NCI-H524 treated with DMSO at 0.1 percent for 48 hours (cell line): ENCODE data around the gene IFNL4.
"Not testable (repeated sequence)": the region's sequence is repeated elsewhere in the genome, so short reads cannot be mapped to it uniquely, and the experiment has no call there.

ENCODE experiments used
- DNase-seq: peaks from one replicate; lab custom pipeline; 2025; lab: John Stamatoyannopoulos, UW

The IFNL4 gene

GRCh38 chr19:39254531-39255345 is 6.1 kb upstream of the IFNL4 start:
- no peak for DNase-seq

GRCh38 chr19:39253374-39254149 is 4.9 kb upstream of the IFNL4 start:
- no peak for DNase-seq

GRCh38 chr19:39252458-39252857 is 3.8 kb upstream of the IFNL4 start:
- no peak for DNase-seq

GRCh38 chr19:39251846-39252245 is 3.2 kb upstream of the IFNL4 start:
- DNase-seq: no peak

GRCh38 chr19:39251081-39251480 is 2.4 kb upstream of the IFNL4 start:
- no peak for DNase-seq

GRCh38 chr19:39247701-39248664 is 673 bp downstream of the IFNL4 start:
- DNase-seq: no peak

GRCh38 chr19:39246951-39247669 is 1.5 kb downstream of the IFNL4 start:
- DNase-seq: peak; percentile 18

GRCh38 chr19:39245166-39245565 is 3.5 kb downstream of the IFNL4 start:
- DNase-seq: not testable (repeated sequence)

- not testable (repeated sequence) for DNase-seq
Measured at GRCh38 chr19:39244410-39245100, 4.1 kb downstream of the IFNL4 start, which contains the start of gene IFNL3. TSS of gene IFNL3 (minus strand) at chr19:39245006. CDS start at chr19:39244967, 39 bp downstream.

- DNase-seq: not testable (repeated sequence)
Measured at GRCh38 chr19:39243741-39244140, 4.9 kb downstream of the IFNL4 start.

GRCh38 chr19:39240421-39240820 is 8.2 kb downstream of the IFNL4 start:
- no peak for DNase-seq

GRCh38 chr19:39238944-39239343 is 9.7 kb downstream of the IFNL4 start:
- no peak for DNase-seq

- no peak for DNase-seq
Measured at GRCh38 chr19:39238209-39238608, 10.4 kb downstream of the IFNL4 start.

GRCh38 chr19:39237200-39238184 is 11.2 kb downstream of the IFNL4 start:
- DNase-seq: no peak

GRCh38 chr19:39236527-39236926 is 12.1 kb downstream of the IFNL4 start:
- no peak for DNase-seq

GRCh38 chr19:39232708-39233107 is 15.9 kb downstream of the IFNL4 start:
- DNase-seq: no peak

GRCh38 chr19:39230096-39230764 is 18.4 kb downstream of the IFNL4 start:
- DNase-seq: no peak

- DNase-seq: no peak
Measured at GRCh38 chr19:39224910-39225309, 23.7 kb downstream of the IFNL4 start.
